GM12891 (cell line): ENCODE measurements around the gene SLC35C1.

Experiments used
- PAX5 ChIP-seq: IDR thresholded peaks from 2 replicates; pipeline ENCODE4 v1.6.1; 2011; ENCODE audit warnings: low read length, moderate library complexity, mild to moderate bottlenecking; ENCODE audit not compliant: insufficient read depth, severe bottlenecking
- POLR2A ChIP-seq: IDR thresholded peaks from 2 replicates; pipeline ENCODE4 v1.6.1; 2011; ENCODE audit warnings: low read depth, low read length, control low read depth
- POLR2AphosphoS5 ChIP-seq: IDR thresholded peaks from 2 replicates; pipeline ENCODE4 v1.6.1; 2011; ENCODE audit warnings: low read depth, low read length, control low read depth
- POU2F2 ChIP-seq: IDR thresholded peaks from 2 replicates; pipeline ENCODE4 v1.6.1; 2011; ENCODE audit warnings: low read depth, mild to moderate bottlenecking, control low read depth, low read length, moderate library complexity
- SPI1 ChIP-seq: IDR thresholded peaks from 2 replicates; pipeline ENCODE4 v1.6.1; 2011; ENCODE audit warnings: low read depth, low read length, control low read depth
- TAF1 ChIP-seq: IDR thresholded peaks from 2 replicates; pipeline ENCODE4 v1.6.1; 2011; ENCODE audit warnings: low read depth, low read length, control low read depth

- TF ChIP-seq POLR2A (no peak), POLR2AphosphoS5 (no peak), PAX5 (no peak), TAF1 (no peak), SPI1 (no peak), POU2F2 (no peak)
These were observed 4.7 kb upstream of the SLC35C1 start for GRCh38 chr11:45800261-45800660.
